Left lung (tissue), 10 donors: ENCODE measurements around the gene AXL. TPM values are rescaled to one million over a fixed set of nuclear protein-coding genes. Genes with fewer than 3 reads are reported as not detected.

Source experiments
- ATAC-seq: fragments of 200-7000 bp; cut with Tn5 transposase; one replicate; pipeline ENCODE4 v1.9.1; 2020; ENCODE audit warnings: moderate library complexity
- DNase-seq, 4 donors: peaks; one replicate each; pipeline ENCODE4 v3.0.0-alpha.2; 2013 to 2020
- H3K27ac ChIP-seq, 2 donors: fragments of 200-600 bp; sonication (generic) in 1 of 2; one replicate each; pipeline versions ENCODE4 v1.5.0 to v1.8.0; 2020 to 2021
- H3K27me3 ChIP-seq, 2 donors: fragments of 200-600 bp; sonication (generic) in 1 of 2; one replicate each; pipeline versions ENCODE4 v1.5.0 to v1.8.0; 2020 to 2021
- H3K36me3 ChIP-seq, 2 donors: fragments of 200-600 bp; sonication (generic) in 1 of 2; one replicate each; pipeline versions ENCODE4 v1.5.0 to v1.8.0; 2020 to 2021
- H3K4me1 ChIP-seq, 2 donors: fragments of 200-600 bp; one replicate each; pipeline ENCODE4 v1.8.0; 2021
- H3K4me3 ChIP-seq, 2 donors: fragments of 200-600 bp; sonication (generic) in 1 of 2; one replicate each; pipeline versions ENCODE4 v1.5.0 to v1.8.0; 2020 to 2021; ENCODE audit warnings: mild to moderate bottlenecking in 1 of 2
- H3K9me3 ChIP-seq, 2 donors: fragments of 200-600 bp; sonication (generic) in 1 of 2; one replicate each; pipeline versions ENCODE4 v1.5.0 to v1.8.0; 2020 to 2021
- intact Hi-C, 2 donors: fragments of 100-400 bp; cut with DNase I; formaldehyde crosslinking; loops; one replicate each; pipeline versions ENCODE4 v1.11.2 to v1.14.2; 2022
- polyA plus RNA-seq, 6 donors: library from polyadenylated mRNA; unstranded; fragments of 120-200 nt; gene quantifications; one replicate each; pipeline ENCODE4 v1.2.1, GENCODE V29; 2013; ENCODE audit not compliant: insufficient read length in 6 of 6
- total RNA-seq, 2 donors: library from RNA; stranded (reverse); fragmentation: NEBNext Ultra II Directional; extraction: Animal tissue kit (Norgen Biotek cat#: 25700); gene quantifications; one replicate each; pipeline ENCODE4 v1.2.1, GENCODE V29; 2021
- TF ChIP-seq, protein P1 (sequence below), 2 donors: fragments of 200-600 bp; sonication (generic) in 1 of 2; IDR thresholded peaks; one replicate each; pipeline versions ENCODE4 v1.5.0 to v1.8.0; 2021; ENCODE audit warnings: antibody characterized with exemption in 2 of 2
- donor health status: DM: no; HTN: yes; CAD: no.
- donor health status: DM: no; HTN: no; CAD: no.

AXL gene
- total and polyA plus RNA-seq, 8 donors, result 30.4 to 48.2 (median 33.9) TPM

DNA sequence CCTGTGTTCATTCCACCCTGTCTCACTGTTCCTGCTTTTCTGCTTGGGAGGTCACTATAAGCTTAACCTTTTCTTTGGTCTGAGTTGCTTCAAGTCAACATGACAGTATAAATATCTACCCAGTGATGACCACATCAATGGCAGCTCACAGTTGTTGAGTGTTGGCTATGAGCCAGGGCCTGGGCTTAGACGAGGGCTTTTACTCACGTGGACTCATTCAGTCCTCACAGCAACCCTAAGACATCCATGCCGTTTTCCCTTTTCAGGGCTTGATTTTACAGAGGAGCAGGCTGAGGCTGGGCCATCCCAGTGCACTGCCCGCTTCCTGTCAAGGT, 80.7 kb downstream of the AXL start:
- TF ChIP-seq, protein P1, sequence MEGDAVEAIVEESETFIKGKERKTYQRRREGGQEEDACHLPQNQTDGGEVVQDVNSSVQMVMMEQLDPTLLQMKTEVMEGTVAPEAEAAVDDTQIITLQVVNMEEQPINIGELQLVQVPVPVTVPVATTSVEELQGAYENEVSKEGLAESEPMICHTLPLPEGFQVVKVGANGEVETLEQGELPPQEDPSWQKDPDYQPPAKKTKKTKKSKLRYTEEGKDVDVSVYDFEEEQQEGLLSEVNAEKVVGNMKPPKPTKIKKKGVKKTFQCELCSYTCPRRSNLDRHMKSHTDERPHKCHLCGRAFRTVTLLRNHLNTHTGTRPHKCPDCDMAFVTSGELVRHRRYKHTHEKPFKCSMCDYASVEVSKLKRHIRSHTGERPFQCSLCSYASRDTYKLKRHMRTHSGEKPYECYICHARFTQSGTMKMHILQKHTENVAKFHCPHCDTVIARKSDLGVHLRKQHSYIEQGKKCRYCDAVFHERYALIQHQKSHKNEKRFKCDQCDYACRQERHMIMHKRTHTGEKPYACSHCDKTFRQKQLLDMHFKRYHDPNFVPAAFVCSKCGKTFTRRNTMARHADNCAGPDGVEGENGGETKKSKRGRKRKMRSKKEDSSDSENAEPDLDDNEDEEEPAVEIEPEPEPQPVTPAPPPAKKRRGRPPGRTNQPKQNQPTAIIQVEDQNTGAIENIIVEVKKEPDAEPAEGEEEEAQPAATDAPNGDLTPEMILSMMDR (IDR thresholded peaks at IDR 0.05), result no peak
- H3K36me3 ChIP-seq, result peaks cover 0 to 96% of the 10 kb centered on the region in 2 donors
- H3K4me3 ChIP-seq, result no peak overlapping the region
- no peaks in the 10 kb centered on the region for H3K27me3 ChIP-seq
- intact Hi-C loops, result no loop called here
- peaks cover 45 to 67% of the 10 kb centered on the region in 2 donors for H3K4me1 ChIP-seq
- DNase-seq (peak in 3 of 4 donors; percentile 31 to 76 (median 64)), ATAC-seq (peak; percentile 3)
- peak overlapping the region; percentile 77 to 88 for H3K27ac ChIP-seq
- no peaks in the 10 kb centered on the region for H3K9me3 ChIP-seq

DNA sequence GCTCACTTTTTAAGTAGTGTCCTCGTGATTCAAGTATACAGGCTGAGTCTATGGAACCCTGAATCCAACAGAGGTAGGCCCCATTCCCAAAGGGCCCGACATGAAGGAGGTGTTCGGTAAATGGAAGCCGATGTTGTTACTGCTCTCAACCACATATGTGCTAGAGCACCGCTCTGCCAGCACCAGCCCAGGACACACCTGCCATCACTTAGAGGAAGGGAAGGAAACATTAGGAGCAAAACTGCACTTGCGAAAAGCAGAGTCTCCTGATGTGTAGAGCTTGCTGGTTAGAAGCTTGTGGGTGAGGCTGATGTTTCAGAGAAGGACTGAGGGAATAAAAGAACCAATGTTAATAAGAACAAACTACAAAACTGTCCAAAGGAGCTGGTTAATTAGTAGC, 81.5 kb downstream of the AXL start:
- TF ChIP-seq, protein P1 (IDR thresholded peaks at IDR 0.05), result no peak
- Histone ChIP-seq H3K27ac (peak overlapping the region; percentile 77 to 88), H3K4me1 (peaks cover 41 to 63% of the 10 kb centered on the region in 2 donors), H3K36me3 (peaks cover 0 to 96% of the 10 kb centered on the region in 2 donors), H3K9me3 (no peaks in the 10 kb centered on the region), H3K4me3 (no peak overlapping the region), H3K27me3 (no peaks in the 10 kb centered on the region)
- ATAC-seq (no peak), DNase-seq (no peak)
- intact Hi-C loops, result no loop called here

DNA sequence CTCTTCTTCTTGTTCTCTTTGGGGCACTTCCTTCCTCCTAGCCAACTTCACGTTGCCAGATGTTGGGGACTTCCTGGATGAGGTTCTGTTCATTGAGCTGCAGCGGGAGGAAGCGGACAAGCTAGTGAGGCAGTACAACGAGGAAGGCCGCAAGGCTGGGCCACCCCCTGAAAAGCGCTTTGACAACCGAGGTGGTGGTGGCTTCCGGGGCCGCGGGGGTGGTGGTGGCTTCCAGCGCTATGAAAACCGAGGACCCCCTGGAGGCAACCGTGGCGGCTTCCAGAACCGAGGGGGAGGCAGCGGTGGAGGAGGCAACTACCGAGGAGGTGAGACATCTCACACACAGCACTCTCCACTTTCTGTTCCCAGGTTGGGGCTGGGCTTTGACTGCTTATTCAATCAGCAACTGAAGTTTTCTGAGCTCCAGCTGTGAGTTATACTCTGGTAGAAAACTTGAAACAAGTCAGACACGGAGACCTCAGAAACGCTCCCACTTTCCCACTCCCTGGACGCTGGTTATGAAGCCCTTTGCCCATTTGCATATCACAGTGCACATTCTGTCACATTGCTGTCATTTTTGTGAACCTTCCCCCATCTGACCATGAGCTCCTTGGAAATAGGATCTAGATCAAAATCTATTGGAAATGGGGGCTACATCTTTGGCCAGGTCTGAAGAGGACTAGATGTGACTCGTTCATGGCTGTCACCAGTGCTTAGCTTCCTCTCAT, 83.8 kb downstream of the AXL start:
- Histone ChIP-seq H3K9me3 (no peaks in the 10 kb centered on the region), H3K27me3 (no peaks in the 10 kb centered on the region), H3K27ac (peak overlapping the region in 1 of 2 donors; percentile 61), H3K4me3 (no peak overlapping the region), H3K4me1 (peaks cover 26 to 60% of the 10 kb centered on the region in 2 donors), H3K36me3 (peaks cover 0 to 97% of the 10 kb centered on the region in 2 donors)
- no peak for ATAC-seq
- peak in 1 of 4 donors; percentile 82 for DNase-seq
- TF ChIP-seq, protein P1 (IDR thresholded peaks at IDR 0.05), result no peak
- intact Hi-C loops, result no loop called here

DNA sequence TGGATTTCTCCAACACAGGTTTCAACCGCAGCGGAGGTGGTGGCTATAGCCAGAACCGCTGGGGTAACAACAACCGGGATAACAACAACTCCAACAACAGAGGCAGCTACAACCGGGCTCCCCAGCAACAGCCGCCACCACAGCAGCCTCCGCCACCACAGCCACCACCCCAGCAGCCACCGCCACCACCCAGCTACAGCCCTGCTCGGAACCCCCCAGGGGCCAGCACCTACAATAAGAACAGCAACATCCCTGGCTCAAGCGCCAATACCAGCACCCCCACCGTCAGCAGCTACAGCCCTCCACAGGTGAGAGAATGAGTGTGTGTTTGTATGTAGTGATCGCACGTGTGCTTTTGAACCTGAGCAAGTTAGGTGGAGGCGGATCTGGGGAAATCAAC, 84.9 kb downstream of the AXL start:
- Histone ChIP-seq H3K27ac (peak overlapping the region in 1 of 2 donors; percentile 28), H3K9me3 (no peaks in the 10 kb centered on the region), H3K4me1 (peaks cover 26 to 60% of the 10 kb centered on the region in 2 donors), H3K36me3 (peaks cover 0 to 89% of the 10 kb centered on the region in 2 donors), H3K27me3 (no peaks in the 10 kb centered on the region), H3K4me3 (no peak overlapping the region)
- TF ChIP-seq, protein P1 (IDR thresholded peaks at IDR 0.05), result no peak
- intact Hi-C loops, result no loop called here
- DNase-seq (no peak), ATAC-seq (no peak)

DNA sequence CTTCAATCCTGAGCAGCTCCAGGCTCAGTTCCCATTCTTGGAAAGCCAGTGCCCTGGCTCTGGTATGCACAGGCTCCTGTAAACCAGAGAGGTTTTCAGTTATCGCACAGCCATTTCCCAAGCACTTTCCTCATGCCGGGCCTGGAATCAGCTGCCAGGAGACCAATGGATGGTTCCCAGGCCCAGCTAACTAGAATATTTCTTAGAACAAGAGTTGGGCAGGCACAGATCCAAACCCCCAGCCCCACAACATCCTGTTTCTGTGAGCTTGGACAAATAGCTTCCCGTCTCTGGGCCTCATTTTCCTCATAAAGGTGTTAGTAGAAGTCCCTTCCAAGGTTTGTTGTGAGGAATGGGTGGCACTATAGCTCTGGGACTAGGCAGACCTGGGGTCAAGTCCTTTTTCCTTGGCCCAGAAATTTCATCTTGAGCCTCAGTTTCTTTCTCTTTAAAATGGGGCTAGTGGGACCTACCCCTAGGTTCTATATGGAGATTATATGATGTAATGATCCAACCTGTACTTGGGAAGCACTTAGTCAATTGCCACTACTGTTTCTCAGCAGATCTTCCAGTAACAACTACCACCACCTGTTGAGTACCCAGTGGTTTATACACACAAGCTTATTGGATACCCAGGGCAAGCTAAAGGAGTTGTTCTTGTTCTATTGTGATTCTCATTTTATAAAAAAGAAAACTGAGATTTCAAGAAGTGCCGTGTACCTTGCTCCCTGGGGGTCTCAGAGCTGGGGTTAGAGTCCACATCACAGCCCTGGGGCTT, 85.9 kb downstream of the AXL start:
- H3K27ac ChIP-seq, result peak overlapping the region in 1 of 2 donors; percentile 28
- intact Hi-C loops, result loop anchor here in 1 of 2 donors (5.0 kb wide), 1 partner anchor 98 kb away; no protein-coding TSS in a partner anchor
- TF ChIP-seq, protein P1 (IDR thresholded peaks at IDR 0.05), result no peak
- H3K4me3 ChIP-seq, result no peak overlapping the region
- DNase-seq (no peak), ATAC-seq (no peak)
- H3K4me1 ChIP-seq, result peaks cover 21 to 56% of the 10 kb centered on the region in 2 donors
- H3K27me3 ChIP-seq, result no peaks in the 10 kb centered on the region
- no peaks in the 10 kb centered on the region for H3K9me3 ChIP-seq
- H3K36me3 ChIP-seq, result peaks cover 0 to 80% of the 10 kb centered on the region in 2 donors
